GM21529 (cell line): ENCODE results near the gene ULK4.

ENCODE experiments used
- ATAC-seq: cut with Tn5 transposase; IDR thresholded peaks from one replicate; pipeline ENCODE4 v1.9.1; 2021; ENCODE audit not compliant: unreplicated experiment

Gene ULK4

DNA sequence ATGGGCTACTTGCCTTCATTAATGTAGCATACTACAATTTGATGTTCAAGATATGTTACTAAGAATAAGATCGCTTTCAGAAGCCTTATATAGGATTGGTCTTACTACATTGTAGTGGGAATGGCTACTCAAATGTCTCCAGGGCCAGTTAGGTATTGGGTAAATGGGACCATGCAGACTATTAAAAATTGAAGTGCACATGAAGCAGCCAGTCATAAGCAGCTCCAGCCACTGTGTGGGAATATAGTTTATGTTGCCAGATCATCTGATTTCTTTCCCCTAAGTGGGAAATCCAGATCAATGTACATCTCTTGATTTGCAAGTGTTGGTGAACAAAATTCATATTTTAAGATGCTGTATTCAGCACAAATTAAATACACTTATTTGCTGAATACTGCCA, 757.5 kb downstream of the ULK4 start:
- no peak for ATAC-seq

DNA sequence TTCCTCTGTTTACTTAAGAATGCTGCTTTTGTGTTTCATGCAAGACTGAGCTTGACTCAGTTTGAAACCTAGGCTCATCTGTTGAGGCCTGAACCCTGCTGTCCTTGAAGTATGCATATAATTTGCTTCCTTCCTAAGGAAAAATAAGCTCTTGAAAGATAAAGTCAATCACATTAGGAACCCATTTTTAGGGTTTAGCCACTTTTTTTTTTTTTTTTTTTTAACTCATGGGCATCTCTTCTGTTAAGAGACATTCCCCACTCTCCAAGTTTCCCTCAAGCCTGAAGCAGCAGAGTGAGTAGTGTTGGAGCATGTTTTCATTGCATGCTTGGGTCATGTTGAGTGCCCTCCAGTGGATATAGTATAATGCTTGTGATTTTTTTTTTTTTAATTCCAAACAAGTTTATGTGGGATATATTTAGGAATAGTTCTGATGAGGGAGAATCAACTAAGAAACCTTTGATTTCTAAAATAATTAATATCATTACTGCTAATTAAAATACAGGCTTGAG, 759.0 kb downstream of the ULK4 start:
- ATAC-seq = no peak

DNA sequence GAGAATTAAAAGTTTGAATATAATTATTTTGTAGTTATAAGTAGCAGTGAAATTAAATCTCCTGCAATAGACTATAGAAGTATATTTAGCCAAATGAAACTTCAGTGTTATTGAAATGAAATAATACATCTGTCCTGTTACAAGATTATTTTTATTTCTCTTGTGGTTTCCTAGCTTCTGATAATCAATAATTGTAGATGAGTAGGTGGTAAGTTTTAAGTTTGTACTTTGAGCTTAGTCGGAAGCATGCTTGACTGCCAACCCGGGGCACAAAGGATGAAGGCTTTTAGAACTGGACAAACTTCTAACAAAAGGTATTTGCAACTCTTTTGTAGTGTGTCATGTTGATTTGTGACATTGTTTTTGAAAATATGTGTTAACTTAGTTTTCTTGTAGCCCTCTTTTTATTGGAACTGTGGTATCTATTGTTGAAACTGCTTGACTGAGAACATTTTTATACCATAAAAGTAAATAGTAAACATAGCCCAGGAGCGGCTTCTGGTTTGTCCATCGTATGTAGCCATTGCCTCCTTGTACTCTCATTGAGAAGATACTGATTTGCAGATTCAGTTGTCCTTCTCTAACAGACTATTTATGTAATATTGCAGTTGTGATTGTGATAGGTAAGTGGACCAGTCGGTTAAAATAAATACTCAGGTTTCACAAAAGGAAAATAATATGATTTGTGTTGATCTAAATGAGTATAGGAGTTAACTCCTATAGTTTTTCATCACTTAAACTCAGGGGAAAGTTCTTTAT, 759.6 kb downstream of the ULK4 start:
- no peak for ATAC-seq

DNA sequence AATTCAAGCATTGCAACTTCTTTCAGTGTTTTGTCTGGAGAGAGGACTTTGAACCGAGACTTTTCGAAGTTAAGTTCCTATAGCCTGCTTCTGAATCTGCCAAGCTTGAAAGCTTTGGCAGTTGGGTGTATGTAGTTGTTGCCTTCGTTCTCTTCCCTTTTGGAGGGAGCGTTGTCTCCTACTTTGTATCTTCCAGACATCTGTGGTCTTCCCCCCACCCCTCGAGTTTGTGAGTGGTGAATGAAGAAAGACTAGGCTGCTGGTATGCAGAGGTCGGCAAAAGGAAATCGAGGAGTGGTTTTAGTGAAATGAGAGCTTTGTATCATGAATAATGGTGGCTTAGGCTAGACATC, 761.3 kb downstream of the ULK4 start:
- no peak for ATAC-seq

DNA sequence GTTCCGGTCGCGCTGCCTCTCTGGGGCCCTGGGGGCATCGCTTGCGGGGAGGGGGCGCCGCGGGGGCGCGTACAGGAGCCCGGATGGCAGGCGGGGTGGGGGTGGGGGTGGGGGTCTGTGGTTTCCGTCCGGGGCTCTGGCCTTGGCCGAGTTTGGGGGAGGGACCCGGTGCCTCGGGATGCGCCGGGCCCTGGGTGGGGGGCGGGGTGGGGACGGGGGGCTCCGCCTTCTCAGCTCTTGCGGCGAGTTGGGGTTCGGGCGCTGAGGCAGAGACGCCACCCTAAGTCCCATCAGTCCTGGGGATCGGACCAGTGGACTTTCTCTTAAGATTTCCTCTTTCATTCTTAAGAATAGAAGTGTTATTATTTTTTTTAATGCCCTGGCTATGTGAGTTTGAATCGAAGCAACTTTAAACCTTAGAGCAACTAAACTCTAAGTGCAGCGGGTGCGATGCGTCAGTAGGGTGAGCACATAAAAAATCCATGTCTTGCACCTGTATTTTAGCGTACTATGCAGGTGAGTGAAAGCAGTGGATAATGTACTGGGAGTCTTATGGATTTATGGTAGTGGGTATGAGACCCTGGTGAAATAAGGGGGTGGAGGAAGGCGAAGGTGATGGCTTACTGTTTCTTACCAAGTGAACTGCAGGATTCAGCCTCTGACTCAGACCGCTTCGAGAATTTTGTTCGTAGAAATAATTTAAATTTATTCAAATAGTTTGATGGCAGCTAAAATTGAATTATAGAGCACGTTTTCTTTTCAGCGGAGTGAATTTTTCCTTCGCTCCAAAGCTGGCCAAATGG, 761.8 kb downstream of the ULK4 start:
- peak; percentile 21 for ATAC-seq

DNA sequence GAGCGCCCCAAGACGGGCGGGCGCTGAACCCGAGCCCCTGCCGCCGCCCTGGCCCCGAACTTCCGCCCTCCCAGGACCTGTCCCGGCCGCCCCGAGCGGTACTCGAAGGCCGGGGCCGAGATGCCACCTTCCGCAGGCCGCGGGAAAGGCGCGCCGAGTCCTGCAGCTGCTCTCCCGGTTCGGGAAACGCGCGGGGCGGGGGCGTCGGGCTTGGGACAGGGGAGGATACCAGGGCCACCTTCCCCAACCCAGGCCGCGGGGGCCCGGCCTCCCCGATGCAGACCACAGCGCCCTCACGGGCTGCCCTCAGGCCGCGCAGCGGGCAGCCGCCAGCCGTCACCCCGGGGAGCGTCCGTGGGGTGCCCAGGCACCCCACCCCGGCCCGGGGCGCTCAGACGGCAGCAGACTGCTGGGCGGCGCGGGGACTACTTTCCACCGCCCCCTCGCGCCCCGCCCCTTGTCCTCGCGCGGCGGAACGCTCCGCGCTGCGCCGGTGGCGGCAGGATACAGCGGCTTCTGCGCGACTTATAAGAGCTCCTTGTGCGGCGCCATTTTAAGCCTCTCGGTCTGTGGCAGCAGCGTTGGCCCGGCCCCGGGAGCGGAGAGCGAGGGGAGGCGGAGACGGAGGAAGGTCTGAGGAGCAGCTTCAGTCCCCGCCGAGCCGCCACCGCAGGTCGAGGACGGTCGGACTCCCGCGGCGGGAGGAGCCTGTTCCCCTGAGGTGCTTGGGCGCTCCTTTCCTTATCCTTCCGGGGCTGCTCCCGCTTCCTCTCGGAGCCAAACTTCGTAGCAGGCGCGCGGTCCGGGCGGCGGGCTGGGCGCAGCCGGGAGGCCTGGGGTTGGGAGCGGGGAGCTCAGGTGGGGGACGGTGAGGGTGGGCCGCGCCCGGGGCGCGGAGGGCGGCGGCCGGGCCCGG, 762.7 kb downstream of the ULK4 start, which contains the start of gene CTNNB1:
TSS of gene CTNNB1 (plus strand) at position 556 of the 916 bp plus-strand sequence. CDS start 24,564 bp downstream, outside the sequence.
- ATAC-seq = peak; percentile 68

DNA sequence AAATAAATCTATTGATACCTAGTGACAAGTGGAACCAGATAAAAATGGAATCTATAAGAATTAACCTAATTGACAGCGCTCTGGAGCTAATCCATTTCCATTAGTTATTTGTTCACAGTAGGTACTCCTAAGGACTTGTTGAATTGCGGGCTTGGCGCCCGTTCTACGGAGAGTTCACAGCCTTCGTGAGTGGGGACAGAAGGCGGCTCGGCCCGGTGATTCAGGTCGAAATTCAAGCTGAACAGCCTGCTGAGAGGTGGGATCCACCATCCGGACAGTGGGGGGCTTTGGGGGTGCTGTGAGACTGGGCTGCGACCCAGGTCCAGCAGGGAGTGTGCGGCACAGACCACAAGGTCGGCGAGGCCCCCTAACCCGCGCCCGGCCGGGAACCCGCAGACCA, 763.4 kb downstream of the ULK4 start:
- peak; percentile 1 for ATAC-seq

DNA sequence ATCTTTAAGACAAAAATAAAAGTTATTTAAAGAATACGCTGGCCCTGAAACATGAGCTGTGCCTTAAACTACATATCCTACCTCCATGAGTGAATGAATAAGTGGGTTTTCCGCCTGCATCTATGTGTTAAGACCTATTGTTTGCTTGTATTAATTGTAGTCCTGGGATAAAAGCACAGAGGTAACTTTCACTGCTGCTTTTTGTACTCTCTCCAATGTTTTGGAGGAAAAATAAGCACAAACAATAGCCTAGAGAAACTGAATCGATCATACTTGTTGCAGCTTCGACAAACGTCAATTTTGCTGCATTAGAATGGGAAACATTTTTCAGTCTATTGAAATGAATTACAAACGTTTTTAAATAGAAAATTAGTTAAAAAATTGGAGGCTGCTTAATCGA, 763.9 kb downstream of the ULK4 start:
- no peak for ATAC-seq
